Activated CD4-positive, alpha-beta T cell treated with anti-CD3 and anti-CD28 coated beads, Interleukin-2, Interleukin-4, amounts not matched to agents 100 ng/mL and 50 ng/mL, durations not matched to agents 16 hours and 8 hours (primary cell): ENCODE results near the gene NOL11.
"Not testable (repeated sequence)": the region's sequence is repeated elsewhere in the genome, so short reads cannot be mapped to it uniquely, and the experiment has no call there.

ENCODE experiments used
- DNase-seq: peaks from one replicate; pipeline ENCODE4 v3.0.0-alpha.2; 2020; ENCODE audit warnings: low spot score

Gene NOL11

GRCh38 chr17:67711916-67712315, 5.8 kb upstream of the NOL11 start:
- no peak for DNase-seq

- DNase-seq = no peak
Observed at GRCh38 chr17:67712375-67712774, 5.4 kb upstream of the NOL11 start.

- DNase-seq = no peak
Observed at GRCh38 chr17:67713169-67713568, 4.6 kb upstream of the NOL11 start.

GRCh38 chr17:67716405-67716798, 1.3 kb upstream of the NOL11 start:
- DNase-seq = no peak

- DNase-seq = no peak
Observed at GRCh38 chr17:67717192-67717623, 528 bp upstream of the NOL11 start.

GRCh38 chr17:67718325-67718941, 697 bp downstream of the NOL11 start:
- peak; percentile 44 for DNase-seq

- no peak for DNase-seq
Observed at GRCh38 chr17:67725373-67725791, 7.6 kb downstream of the NOL11 start.

- DNase-seq = no peak
Observed at GRCh38 chr17:67725807-67726206, 8.1 kb downstream of the NOL11 start.

GRCh38 chr17:67727152-67728039, 9.7 kb downstream of the NOL11 start:
- not testable (repeated sequence) for DNase-seq

GRCh38 chr17:67729903-67730302, 12.2 kb downstream of the NOL11 start:
- no peak for DNase-seq

- no peak for DNase-seq
Observed at GRCh38 chr17:67730731-67731130, 13.0 kb downstream of the NOL11 start.

- no peak for DNase-seq
Observed at GRCh38 chr17:67733449-67733848, 15.7 kb downstream of the NOL11 start.

GRCh38 chr17:67737145-67737544, 19.4 kb downstream of the NOL11 start:
- DNase-seq = no peak

GRCh38 chr17:67742025-67742424, 24.3 kb downstream of the NOL11 start:
- DNase-seq = no peak

GRCh38 chr17:67746704-67747571, 29.2 kb downstream of the NOL11 start:
- no peak for DNase-seq

GRCh38 chr17:67747681-67748235, 30.0 kb downstream of the NOL11 start:
- DNase-seq = no peak

- DNase-seq = no peak
Observed at GRCh38 chr17:67750067-67750466, 32.3 kb downstream of the NOL11 start.

GRCh38 chr17:67751101-67752074, 33.7 kb downstream of the NOL11 start:
- DNase-seq = no peak

GRCh38 chr17:67752160-67752559, 34.4 kb downstream of the NOL11 start:
- DNase-seq = not testable (repeated sequence)

- DNase-seq = no peak
Observed at GRCh38 chr17:67753026-67753425, 35.3 kb downstream of the NOL11 start.

- DNase-seq = no peak
Observed at GRCh38 chr17:67754001-67754400, 36.3 kb downstream of the NOL11 start.
